LNCaP clone FGC (cell line): ENCODE results near the gene CEP170.

Source experiments
- DNase-seq: peaks from one replicate; pipeline ENCODE4 v3.0.0-alpha.2; 2011; ENCODE audit warnings: low read depth
- H3K4me3 ChIP-seq: 2 replicates; pipeline ENCODE4 v1.5.1; 2011; ENCODE audit warnings: mild to moderate bottlenecking, low read depth, low read length, control low read depth
- TF ChIP-seq, protein P1 (sequence below): IDR thresholded peaks from 2 replicates; pipeline ENCODE4 v1.5.1; 2012; ENCODE audit warnings: mild to moderate bottlenecking; ENCODE audit not compliant: control insufficient read depth, insufficient read depth; ENCODE audit errors: extremely low read depth

Gene CEP170

DNA sequence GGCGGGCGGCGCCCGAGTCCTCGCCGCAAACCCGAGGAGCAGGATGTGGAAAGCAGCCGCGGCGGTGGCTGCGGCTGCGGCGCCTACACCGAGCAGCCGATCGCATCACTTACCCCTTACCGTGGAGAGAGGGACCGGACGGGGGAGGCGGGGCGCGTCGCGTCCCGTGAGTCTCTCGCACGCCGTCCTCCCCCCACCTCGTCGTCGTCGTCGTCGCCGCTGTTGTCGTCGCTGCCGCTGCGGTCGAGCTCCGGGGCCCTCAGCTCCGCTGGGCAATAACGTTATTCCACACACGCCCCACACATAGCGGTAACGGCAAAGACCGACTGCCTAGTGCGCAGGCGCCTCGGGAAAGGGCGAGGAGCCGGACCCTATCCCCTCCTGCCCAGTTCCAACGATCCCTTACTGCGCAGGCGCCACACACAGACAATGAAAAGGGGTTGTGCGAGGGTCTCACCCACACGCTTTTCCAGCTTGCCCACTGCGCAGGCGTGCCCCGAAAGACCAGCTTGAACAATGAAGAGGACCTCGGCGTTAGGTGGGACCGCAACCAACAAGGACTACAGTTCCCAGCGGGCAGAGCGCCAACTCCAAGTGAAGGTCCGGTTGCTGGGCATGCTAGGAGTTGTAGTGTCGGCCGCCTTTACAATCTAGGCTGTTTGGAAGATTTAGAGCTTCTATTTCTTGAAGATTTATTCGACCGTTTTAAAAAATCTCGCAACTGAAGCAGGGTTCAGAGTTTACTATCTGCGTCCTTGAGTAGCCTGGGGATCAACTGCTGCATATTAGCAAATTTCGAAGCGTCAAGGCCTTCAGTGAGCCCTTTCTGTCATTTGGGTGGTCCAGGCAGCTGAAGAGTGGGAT is at the start of gene CEP170:
Gene CEP170, minus strand, starts transcription at position 355 of the 864 bp plus-strand sequence. CDS start 30,001 bp downstream, outside the sequence.
- peak; percentile 67 for DNase-seq
- TF ChIP-seq, protein P1, sequence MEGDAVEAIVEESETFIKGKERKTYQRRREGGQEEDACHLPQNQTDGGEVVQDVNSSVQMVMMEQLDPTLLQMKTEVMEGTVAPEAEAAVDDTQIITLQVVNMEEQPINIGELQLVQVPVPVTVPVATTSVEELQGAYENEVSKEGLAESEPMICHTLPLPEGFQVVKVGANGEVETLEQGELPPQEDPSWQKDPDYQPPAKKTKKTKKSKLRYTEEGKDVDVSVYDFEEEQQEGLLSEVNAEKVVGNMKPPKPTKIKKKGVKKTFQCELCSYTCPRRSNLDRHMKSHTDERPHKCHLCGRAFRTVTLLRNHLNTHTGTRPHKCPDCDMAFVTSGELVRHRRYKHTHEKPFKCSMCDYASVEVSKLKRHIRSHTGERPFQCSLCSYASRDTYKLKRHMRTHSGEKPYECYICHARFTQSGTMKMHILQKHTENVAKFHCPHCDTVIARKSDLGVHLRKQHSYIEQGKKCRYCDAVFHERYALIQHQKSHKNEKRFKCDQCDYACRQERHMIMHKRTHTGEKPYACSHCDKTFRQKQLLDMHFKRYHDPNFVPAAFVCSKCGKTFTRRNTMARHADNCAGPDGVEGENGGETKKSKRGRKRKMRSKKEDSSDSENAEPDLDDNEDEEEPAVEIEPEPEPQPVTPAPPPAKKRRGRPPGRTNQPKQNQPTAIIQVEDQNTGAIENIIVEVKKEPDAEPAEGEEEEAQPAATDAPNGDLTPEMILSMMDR, result no peak
- H3K4me3 ChIP-seq, result peak within 1 kb of the TSS; percentile 87

DNA sequence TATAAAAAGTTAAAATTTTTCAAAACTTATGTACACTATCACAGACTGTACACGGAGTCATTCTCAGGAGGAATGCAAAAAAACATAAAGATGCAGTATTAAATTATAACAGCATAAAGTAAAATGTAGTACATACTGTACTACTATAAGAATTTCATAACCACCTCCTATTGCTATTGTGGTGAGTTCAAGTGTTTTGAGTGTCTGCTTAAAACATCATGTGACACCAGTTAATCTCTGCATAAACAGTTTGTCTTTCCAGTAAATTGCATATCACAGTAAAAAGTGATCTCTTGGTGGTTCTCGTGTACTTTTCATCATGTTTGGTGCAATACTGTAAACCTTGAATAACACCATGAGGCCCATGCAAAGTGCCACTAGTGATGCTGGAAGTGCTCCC is 46.0 kb upstream of the CEP170 start:
- H3K4me3 ChIP-seq, result no peak overlapping the region
- TF ChIP-seq, protein P1, result no peak
- DNase-seq, result no peak

DNA sequence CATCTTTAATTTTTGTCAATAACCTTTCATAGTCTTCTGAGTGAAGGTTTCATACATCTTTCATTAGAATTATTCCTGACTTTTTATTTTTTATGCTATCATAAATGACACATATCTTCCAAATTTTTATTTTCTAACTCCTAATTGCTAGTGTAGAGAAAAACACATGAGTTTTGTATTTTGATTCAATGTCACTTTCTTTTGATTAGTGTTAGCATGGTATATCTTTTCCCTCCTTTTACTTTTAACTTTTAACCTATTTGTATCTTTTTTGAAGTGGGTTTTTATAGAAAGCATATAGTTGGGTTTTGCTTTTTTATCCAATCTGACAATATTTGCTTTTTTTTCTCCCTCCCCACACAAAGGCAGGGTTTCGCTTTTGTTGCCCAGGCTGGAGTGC is 44.0 kb upstream of the CEP170 start:
- TF ChIP-seq, protein P1, result no peak
- no peak for DNase-seq

DNA sequence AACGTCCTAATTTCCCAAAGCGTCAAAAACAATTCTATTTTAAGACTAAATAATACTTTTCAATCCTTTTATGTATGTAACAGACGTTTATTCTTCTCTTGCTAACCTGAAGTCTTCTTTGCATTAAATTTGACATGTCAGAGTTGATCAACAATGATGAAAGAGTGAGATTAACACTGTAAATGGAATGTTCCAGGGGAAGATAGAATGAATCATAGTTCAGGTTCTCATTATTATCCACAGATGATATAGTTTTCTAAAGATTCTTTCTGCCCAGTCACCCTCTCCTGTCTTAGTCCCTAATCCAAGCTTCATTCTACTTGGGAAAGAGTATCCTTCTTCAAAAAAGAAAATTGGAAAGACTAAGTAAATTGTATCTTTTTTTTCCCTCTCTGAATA is 39.6 kb upstream of the CEP170 start:
- TF ChIP-seq, protein P1, result no peak
- DNase-seq, result no peak

More for the DNA sequence above, 44.0 kb upstream of the CEP170 start:
- no peak overlapping the region for H3K4me3 ChIP-seq

DNA sequence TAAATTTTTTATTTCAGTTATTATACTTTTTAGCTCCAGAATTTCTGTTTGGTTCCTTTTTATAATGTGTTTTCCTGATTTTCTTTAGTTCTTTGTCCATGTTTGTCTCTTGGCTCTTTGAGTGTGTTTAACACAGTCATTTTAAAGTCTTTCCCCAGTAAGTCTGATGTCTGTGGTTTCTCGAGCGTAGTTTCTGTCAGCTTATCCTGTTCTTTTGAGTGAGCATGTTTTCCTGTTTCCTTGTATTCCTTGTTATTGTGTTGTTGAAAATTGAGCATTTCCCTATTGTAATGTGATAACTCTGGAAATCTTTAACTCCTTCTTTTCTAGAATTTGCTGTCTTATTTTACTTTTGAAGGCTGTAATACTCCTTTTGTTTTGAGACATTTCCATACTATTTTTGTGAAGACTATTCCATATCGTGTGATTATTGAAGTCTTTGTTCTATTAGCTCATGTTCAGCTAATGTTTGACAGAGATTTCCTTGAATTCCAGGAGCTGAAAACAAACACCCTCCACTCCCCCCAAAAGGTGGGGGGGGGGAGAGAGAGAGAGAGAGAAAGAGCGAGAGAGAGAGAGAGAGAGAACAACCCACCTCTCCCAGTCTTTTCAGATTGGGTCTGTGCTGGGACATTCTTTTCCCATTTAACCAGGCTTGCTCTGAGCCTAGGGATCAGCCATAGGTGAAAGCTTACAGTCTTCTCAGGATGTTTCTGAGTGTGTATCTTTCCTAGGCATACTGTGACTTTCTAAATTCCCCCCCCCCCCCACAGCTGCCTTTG is 39.1 kb upstream of the CEP170 start:
- H3K4me3 ChIP-seq, result no peak overlapping the region
- TF ChIP-seq, protein P1, result no peak
- DNase-seq, result no peak

More for the DNA sequence above, 39.6 kb upstream of the CEP170 start:
- no peak overlapping the region for H3K4me3 ChIP-seq

DNA sequence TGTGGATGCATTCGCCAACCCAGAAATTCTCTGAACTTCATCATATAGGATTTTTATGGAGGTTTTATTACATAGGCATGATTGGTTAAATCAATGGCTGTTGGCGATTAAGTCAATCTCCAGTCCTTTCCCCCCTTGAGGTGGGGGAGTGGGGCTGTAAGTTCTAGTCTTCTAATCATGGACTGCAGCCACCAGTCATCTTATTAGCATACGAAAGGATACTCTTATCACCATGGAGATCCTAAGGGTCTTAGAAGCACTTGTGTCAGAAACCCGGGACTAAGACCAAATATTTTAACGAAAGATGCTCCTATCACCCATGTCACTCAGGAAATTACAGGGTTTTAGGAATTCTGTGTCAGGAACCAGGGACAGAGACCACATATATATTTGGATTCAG is 37.0 kb upstream of the CEP170 start:
- no peak for DNase-seq
- TF ChIP-seq, protein P1, result no peak
- no peak overlapping the region for H3K4me3 ChIP-seq
